T-helper 9 cell (primary cell): ENCODE results near the gene MRPL38.
"Not testable (repeated sequence)": the region's sequence is repeated elsewhere in the genome, so short reads cannot be mapped to it uniquely, and the experiment has no call there.

Source experiments
- DNase-seq: peaks from one replicate; pipeline ENCODE4 v3.0.0-alpha.2; 2020

The MRPL38 gene

GRCh38 chr17:75895370-75896155, 9.1 kb downstream of the MRPL38 start:
- DNase-seq: no peak

- DNase-seq: no peak
Observed at GRCh38 chr17:75894049-75894733, 10.5 kb downstream of the MRPL38 start.

GRCh38 chr17:75893305-75894048, 11.2 kb downstream of the MRPL38 start:
- DNase-seq: no peak

GRCh38 chr17:75892556-75893224, 12.0 kb downstream of the MRPL38 start:
- DNase-seq: no peak

GRCh38 chr17:75891605-75892555, 12.8 kb downstream of the MRPL38 start:
- no peak for DNase-seq

- no peak for DNase-seq
Observed at GRCh38 chr17:75891022-75891604, 13.6 kb downstream of the MRPL38 start.

GRCh38 chr17:75889454-75889853, 15.2 kb downstream of the MRPL38 start:
- no peak for DNase-seq

GRCh38 chr17:75888484-75888883, 16.2 kb downstream of the MRPL38 start:
- DNase-seq: no peak

- not testable (repeated sequence) for DNase-seq
Observed at GRCh38 chr17:75885860-75886259, 18.8 kb downstream of the MRPL38 start.

- DNase-seq: no peak
Observed at GRCh38 chr17:75885431-75885830, 19.3 kb downstream of the MRPL38 start.

- no peak for DNase-seq
Observed at GRCh38 chr17:75881678-75882454, 22.8 kb downstream of the MRPL38 start.

- DNase-seq: no peak
Observed at GRCh38 chr17:75880266-75880665, 24.4 kb downstream of the MRPL38 start.

GRCh38 chr17:75878174-75878998, 26.3 kb downstream of the MRPL38 start, which contains the start of gene TRIM47:
TSS of gene TRIM47 (minus strand) at chr17:75878581. CDS start at chr17:75878548, 33 bp downstream.
- no peak for DNase-seq

GRCh38 chr17:75877752-75878173, 26.9 kb downstream of the MRPL38 start:
- peak; percentile 62 for DNase-seq

- DNase-seq: no peak
Observed at GRCh38 chr17:75876938-75877751, 27.5 kb downstream of the MRPL38 start.

GRCh38 chr17:75876190-75876937, 28.3 kb downstream of the MRPL38 start:
- peak; percentile 67 for DNase-seq

- DNase-seq: no peak
Observed at GRCh38 chr17:75875940-75876189, 28.8 kb downstream of the MRPL38 start.
